LNCaP clone FGC (cell line): Measurements from ENCODE around the gene CARM1.

Source experiments
- DNase-seq: peaks from one replicate; pipeline ENCODE4 v3.0.0-alpha.2; 2011; ENCODE audit warnings: low read depth
- H3K4me3 ChIP-seq: 2 replicates; pipeline ENCODE4 v1.5.1; 2011; ENCODE audit warnings: mild to moderate bottlenecking, low read depth, low read length, control low read depth
- TF ChIP-seq, protein P1 (sequence below): IDR thresholded peaks from 2 replicates; pipeline ENCODE4 v1.5.1; 2012; ENCODE audit warnings: mild to moderate bottlenecking; ENCODE audit not compliant: control insufficient read depth, insufficient read depth; ENCODE audit errors: extremely low read depth

CARM1 gene

GRCh38 chr19:10830931-10831779 is 40.2 kb upstream of the CARM1 start:
- no peak overlapping the region for H3K4me3 ChIP-seq
- no peak for DNase-seq

GRCh38 chr19:10831987-10832938 is 39.1 kb upstream of the CARM1 start:
- TF ChIP-seq, protein P1, sequence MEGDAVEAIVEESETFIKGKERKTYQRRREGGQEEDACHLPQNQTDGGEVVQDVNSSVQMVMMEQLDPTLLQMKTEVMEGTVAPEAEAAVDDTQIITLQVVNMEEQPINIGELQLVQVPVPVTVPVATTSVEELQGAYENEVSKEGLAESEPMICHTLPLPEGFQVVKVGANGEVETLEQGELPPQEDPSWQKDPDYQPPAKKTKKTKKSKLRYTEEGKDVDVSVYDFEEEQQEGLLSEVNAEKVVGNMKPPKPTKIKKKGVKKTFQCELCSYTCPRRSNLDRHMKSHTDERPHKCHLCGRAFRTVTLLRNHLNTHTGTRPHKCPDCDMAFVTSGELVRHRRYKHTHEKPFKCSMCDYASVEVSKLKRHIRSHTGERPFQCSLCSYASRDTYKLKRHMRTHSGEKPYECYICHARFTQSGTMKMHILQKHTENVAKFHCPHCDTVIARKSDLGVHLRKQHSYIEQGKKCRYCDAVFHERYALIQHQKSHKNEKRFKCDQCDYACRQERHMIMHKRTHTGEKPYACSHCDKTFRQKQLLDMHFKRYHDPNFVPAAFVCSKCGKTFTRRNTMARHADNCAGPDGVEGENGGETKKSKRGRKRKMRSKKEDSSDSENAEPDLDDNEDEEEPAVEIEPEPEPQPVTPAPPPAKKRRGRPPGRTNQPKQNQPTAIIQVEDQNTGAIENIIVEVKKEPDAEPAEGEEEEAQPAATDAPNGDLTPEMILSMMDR = no peak
- H3K4me3 ChIP-seq = no peak overlapping the region
- DNase-seq = no peak

More at GRCh38 chr19:10830931-10831779, 40.2 kb upstream of the CARM1 start:
- TF ChIP-seq, protein P1 = no peak

- H3K4me3 ChIP-seq = no peak overlapping the region
- TF ChIP-seq, protein P1 = no peak
- no peak for DNase-seq
Observed at GRCh38 chr19:10832939-10833296, 38.4 kb upstream of the CARM1 start.

DNA sequence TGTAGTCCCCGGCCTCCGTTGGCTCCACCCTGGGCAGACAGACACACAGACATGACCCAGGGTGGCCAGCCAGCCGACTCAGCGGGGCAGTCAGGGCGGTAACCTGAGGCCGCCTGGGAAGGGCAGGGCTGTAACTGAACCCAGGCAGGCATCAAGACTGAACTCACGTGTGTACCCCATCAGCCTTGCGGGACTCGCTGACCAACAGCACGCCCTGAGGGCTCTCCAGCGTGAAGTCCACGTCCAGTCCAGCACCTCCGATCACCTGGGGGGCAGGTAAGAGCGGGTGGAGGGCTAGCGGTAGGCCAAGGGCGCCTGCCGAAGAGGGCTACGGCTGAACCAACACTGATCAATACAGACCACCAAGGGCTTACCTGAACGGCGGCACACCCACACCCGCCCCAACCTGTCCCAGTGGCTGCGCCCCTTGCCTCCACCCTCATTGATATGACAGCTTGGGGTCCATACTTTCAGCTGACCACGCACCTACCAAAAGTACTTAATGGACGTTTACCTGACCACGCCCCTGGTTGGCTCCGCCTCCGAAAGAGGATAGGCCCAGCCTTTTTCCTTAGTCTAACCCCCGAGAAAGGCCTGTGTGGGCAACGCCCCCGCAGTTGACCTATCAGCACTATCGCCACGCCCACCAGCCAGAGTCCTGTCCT is 36.1 kb upstream of the CARM1 start:
- H3K4me3 ChIP-seq = peak overlapping the region; percentile 86
- DNase-seq = peak; percentile 99
- TF ChIP-seq, protein P1 = no peak

DNA sequence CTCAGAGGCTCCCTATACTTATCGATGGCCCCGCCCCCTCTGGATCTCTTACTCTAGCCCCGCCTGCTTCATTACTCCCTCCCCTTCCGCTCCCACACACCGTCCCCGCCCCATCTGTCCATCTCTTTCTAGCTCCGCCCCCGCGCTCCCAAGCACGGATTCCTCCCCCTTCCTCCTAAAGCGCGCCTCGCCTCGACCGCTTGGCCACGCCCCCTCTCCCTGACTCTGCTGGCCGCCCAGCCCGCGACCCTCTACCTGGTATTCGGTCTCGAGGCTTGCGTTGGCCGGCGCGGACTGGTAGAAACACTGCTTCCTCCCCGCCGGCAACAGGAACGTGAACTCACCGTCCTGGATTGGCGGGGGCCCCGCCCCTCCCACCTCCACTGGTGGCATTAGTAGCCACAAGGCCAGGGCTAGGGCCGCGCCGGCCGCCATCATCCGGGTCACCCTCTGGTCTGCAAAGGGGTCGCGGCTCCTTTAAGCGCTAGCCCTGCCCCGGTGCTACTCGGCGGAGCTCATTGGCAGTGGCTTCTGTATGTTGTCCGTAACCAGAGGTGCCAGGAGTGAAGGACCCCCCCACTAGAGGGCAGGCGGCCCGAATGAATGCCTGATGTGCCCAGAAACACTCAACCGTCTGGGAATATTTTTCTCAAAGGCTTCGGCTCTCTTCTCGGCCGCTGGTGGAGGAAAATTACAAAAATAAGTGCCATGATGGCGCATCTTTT is 35.4 kb upstream of the CARM1 start, which contains the start of gene TMED1:
Gene TMED1 (minus strand): TSS at position 459 of the 725 bp plus-strand sequence. CDS start 21 bp downstream, at position 438.
- TF ChIP-seq, protein P1 = no peak
- H3K4me3 ChIP-seq = peak within 1 kb of the TSS; percentile 86
- peak; percentile 91 for DNase-seq
